Iris pigment epithelial cell (primary cell): ENCODE results near the gene CYP2S1.
"Not testable (repeated sequence)": the region's sequence is repeated elsewhere in the genome, so short reads cannot be mapped to it uniquely, and the experiment has no call there.

ENCODE experiments used
- DNase-seq: peaks from one replicate; pipeline ENCODE4 v3.0.0-alpha.2; 2011; ENCODE audit warnings: low read depth

Gene CYP2S1

GRCh38 chr19:41192574-41193429, at the start of gene CYP2S1:
Gene CYP2S1 (plus strand): TSS chr19:41193219. CDS start chr19:41193265, 46 bp downstream.
- peak; percentile 28 for DNase-seq

DNA sequence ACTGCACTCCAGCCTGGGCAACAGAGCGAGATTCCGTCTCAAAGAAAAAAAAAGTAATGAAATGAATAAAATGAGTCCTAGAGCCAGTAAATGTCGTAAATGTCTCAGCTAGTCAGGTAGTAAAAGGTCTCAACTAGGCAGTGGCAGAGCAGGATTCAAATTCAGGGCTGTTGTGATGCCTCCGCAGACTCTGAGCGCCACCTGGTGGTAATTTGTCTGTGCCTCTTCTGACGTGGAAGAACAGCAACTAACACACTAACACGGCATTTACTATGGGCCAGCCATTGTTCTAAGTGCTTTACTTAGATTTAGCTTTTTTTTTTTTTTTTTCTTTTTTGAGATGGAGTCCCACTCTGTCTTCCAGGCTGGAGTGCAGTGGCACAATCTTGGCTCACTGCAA, 48.6 kb upstream of the CYP2S1 start:
- peak; percentile 82 for DNase-seq

GRCh38 chr19:41149831-41150230, 43.2 kb upstream of the CYP2S1 start:
- DNase-seq, result no peak

DNA sequence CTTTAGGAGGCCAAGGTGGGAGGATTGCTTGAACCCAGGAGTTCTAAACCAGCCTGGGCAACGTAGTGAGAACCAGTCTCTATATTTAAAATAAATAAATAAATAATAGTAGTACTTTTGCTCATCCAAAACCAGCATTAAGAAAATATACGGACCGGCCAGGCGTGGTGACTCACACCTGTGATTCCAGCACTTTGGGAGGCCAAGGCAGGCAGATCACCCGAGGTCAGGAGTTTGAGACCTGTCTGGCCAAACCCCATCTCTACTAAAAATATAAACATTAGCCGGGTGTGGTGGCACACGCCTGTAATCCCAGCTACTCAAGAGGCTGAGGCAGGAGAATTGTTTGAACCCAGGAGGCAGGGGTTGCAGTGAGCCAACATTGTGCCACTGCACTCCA, 42.0 kb upstream of the CYP2S1 start:
- not testable (repeated sequence) for DNase-seq

DNA sequence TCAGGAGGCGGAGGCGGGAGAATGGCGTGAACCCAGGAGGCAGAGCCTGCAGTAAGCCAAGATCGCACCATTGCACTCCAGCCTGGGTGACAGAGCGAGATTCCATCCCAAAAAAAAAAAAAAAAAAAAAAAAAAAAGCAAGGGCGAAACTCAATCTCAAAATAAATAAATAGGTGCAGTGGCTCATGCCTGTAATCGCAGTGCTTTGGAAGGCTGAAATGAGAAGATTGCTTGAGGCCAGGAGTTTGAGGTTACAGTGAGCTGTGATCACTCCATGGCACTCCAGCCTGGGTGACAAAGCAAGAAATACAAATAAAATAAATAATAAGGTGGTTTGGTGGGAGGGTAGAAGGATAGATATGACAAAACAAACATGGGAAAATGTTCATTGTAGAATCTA, 39.0 kb upstream of the CYP2S1 start:
- DNase-seq, result no peak

GRCh38 chr19:41156207-41156606, 36.8 kb upstream of the CYP2S1 start:
- no peak for DNase-seq

- no peak for DNase-seq
Observed at GRCh38 chr19:41159881-41160280, 33.1 kb upstream of the CYP2S1 start.

- DNase-seq, result no peak
Observed at GRCh38 chr19:41161903-41162302, 31.1 kb upstream of the CYP2S1 start.

DNA sequence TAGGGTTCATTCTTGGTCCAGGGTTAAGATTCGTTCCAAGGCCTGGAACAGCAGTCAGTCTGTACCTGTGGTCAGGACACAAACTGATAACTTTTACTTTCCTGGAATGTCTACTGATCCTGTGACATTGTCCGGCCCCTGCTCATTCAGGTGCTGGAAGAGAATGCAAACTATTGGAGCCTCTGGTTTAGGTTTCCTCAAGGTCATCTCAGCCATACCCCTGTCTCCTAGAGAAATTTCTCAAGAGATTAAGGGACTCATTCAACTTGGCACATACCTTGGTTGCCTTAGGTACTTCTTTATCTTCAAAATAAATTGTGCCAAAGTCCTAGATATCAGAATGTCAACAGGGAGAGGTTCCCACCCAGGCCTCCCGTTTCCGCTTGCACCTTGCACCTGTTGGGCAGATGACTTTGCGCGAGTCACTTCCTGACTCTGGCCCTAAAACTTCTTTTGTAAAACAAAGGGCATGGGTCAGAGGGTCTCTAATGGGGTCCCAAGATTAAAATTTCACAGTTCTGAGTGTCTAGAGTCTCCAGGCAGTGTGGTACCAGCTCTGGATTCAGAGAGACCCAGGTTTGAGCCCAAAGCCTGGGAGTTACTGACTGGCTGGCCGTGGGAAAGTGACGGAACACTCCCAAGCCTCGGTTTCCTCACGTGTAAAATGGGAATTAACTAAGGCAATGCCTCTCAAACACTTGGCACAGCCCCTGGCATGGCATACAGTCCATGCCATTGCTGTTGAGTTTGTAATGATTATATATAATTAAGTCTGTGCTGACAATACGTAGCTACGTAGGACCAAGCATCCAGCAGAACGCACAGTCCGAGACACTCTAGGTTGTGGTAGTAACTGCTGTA, 25.8 kb upstream of the CYP2S1 start:
- no peak for DNase-seq

DNA sequence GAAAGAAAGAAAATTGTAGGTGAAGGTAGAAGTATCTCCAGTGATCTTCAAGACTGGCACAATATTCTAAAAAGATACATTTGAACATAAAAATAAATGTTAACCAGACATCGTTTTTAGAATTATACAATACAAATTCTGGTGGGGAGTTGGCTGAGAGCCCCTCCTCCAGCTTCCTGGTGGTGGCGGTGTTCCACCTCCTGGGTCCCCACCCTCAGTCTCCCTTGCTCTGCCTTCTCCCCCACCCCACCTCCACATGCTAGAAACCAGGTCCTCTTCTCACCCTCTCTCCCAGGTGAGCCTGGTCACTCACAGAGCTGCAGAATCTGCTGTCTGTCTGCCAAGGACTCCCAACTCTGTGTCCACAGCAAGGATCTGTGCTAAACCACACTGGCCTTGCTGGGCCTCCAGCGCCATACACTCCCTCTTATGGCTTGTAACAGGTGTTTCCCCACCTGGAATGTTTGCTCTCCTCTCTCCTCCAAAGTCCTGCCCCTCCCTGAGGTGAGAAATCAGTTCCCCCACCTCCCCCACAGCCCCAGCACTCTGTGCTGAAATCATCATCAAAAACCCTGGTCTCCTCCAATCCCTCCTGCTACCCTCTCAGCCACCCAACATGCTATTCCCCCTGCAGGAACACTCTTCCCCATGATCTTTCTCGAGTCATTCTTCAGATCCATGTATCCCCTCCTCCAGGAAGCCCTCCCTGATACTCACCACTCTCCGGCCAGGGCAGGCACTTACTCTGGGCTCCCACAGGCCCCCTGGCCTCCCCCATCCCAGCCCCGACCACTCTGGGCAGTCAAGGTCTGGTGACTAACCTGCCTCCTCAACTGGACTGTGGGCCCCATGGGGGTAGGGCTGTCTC, 20.5 kb upstream of the CYP2S1 start:
- no peak for DNase-seq

DNA sequence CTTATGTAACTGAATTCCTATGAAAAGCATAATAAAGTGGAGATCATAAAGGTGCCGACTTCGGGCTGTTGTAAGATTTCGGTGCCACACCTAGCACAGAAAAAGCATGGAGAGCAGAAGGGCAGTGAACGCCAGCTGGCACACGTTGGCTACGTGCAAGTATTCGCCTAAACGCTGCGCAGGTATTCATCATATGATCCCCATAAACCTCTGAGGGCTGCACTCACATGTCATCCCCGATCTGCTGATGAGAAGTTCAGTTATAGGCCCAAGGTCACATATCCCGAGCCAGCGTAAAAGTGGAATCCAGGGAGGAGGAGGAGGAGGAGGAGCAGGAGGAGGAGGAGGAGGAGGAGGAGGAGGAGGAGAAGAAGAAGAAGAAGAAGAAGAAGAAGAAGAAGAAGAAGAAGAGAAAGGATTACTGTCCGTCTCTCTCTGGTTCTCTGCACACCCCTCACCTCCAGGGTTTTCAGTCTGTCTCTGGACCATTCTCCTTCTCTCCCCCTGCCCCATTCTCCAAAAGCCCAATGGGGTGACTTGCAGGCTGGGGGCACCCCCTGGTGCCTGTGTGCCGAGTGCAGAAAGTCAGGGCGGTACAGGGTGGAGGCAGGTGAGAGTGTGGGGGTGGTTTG, 18.6 kb upstream of the CYP2S1 start:
- DNase-seq, result no peak

- peak; percentile 83 for DNase-seq
Observed at GRCh38 chr19:41175801-41176777, 16.9 kb upstream of the CYP2S1 start.

DNA sequence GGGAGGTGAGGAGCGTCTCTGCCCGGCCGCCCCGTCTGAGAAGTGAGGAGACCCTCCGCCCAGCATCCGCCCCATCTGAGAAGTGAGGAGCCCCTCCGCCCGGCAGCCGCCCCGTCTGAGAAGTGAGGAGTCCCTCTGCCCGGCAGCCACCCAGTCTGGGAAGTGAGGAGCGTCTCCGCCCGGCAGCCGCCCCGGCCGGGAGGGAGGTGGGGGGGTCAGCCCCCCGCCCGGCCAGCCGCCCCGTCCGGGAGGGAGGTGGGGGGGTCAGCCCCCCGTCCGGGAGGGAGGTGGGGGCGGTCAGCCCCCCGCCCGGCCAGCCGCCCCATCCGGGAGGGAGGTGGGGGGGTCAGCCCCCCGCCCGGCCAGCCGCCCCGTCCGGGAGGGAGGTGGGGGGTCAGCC, 12.8 kb upstream of the CYP2S1 start:
- DNase-seq, result not testable (repeated sequence)

- no peak for DNase-seq
Observed at GRCh38 chr19:41186971-41187883, 5.8 kb upstream of the CYP2S1 start.

GRCh38 chr19:41187884-41188279, 5.1 kb upstream of the CYP2S1 start:
- DNase-seq, result no peak

- no peak for DNase-seq
Observed at GRCh38 chr19:41189425-41190065, 3.5 kb upstream of the CYP2S1 start.

GRCh38 chr19:41193430-41194156, 574 bp downstream of the CYP2S1 start:
- no peak for DNase-seq

DNA sequence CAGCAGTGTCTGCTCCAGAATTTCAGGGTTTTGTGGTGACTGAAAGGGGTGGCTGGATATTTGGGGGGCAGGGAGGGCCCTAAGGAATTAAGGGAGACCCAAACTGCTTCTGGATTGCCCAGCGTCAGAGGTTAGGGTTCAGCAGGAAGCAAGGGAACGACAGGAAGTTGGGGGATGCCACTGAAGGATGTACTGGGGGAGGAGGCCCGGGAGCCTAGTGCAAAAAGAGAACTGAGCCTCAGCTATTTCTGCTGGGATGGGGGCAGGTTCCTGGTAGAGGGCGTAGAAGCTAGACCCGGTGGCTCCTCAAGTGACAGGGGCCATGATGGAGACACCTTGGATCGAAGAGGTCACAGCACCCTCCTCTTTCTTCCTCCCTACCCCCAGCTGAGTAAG, 1.1 kb downstream of the CYP2S1 start:
- DNase-seq, result no peak
